ENCODE measurements around the gene RPN2.

The RPN2 gene

GRCh38 chr20:37162646-37163045 is 16.5 kb upstream of the RPN2 start:
- TF ChIP-seq, protein P1, sequence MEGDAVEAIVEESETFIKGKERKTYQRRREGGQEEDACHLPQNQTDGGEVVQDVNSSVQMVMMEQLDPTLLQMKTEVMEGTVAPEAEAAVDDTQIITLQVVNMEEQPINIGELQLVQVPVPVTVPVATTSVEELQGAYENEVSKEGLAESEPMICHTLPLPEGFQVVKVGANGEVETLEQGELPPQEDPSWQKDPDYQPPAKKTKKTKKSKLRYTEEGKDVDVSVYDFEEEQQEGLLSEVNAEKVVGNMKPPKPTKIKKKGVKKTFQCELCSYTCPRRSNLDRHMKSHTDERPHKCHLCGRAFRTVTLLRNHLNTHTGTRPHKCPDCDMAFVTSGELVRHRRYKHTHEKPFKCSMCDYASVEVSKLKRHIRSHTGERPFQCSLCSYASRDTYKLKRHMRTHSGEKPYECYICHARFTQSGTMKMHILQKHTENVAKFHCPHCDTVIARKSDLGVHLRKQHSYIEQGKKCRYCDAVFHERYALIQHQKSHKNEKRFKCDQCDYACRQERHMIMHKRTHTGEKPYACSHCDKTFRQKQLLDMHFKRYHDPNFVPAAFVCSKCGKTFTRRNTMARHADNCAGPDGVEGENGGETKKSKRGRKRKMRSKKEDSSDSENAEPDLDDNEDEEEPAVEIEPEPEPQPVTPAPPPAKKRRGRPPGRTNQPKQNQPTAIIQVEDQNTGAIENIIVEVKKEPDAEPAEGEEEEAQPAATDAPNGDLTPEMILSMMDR (IDR thresholded peaks at IDR 0.05): no peak

DNA sequence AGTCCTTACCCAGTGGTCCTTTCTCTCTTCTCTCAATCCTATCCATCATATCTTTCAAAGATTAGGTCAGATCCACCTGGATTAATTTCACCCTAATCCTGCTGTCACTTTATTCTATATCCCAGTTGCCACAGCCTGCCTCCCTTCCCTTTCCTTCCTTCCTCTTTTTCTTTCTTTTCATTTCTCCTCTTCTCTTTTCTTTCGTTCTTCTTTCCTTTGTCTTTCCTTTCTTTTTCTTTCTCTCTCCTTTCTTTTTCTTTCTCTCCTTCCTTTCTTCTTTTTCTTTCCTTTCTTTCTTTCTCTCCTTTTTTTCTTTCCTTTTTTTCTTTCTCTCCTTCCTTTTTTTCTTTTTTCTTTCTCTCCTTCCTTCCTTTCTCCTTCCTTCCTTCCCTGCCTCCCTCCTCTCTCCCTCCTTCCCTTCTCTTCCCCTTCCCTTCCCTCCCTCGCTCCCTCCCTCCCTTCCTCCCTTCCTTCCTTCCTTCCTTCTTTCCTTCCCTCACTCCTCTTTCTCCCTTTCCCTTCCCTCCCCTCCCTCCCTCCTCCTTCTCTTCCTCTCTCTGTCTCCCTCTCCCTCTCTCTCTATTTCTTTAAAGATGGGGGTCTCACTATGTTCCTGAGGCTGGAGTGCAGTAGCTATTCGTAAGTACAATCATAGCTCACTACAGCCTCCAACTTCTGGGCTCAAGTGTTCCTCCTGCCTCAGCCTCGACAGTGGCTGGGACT is 15.1 kb upstream of the RPN2 start:
- TF ChIP-seq, protein P1 (IDR thresholded peaks at IDR 0.05): no peak

DNA sequence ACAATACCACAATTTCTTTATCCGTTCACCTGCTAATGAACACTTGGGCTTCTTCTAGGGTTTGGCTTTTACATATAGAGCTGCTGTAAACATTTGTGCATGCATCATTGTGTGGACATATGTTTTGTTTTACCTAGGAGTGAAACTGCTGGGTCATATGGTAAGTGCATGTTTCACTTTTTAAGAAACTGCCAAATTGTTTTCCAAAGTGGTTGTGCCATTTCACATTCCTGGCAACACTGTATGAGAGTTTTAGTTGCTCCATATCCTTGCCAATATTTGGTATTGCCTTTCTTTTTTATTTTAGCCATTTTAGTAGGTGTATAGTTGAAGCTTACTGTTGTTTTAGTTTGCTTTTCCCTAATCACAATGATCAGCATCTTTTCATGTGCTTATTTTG is 14.1 kb upstream of the RPN2 start:
- TF ChIP-seq, protein P1 (IDR thresholded peaks at IDR 0.05): no peak

DNA sequence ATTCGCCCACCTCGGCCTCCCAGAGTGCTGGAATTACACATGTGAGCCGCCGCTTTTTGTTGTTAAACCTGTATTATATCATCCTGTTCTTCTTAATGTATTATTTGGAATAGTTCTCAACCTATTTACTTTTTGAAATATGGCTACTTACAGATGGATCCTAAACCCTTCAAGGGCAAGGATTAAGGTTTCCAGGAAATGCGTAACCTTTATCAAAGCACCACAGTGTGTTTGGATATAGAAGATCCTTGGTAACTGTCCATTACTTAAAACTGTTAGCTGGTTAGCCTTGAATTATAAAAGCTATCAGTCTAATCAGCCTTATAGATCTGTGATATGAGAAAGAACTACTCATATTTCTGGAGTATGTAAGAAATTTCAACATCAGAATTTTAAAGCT is 12.3 kb upstream of the RPN2 start:
- TF ChIP-seq, protein P1 (IDR thresholded peaks at IDR 0.05): no peak

- TF ChIP-seq, protein P1 (IDR thresholded peaks at IDR 0.05): no peak
Measured at GRCh38 chr20:37172836-37173235, 6.3 kb upstream of the RPN2 start.

- TF ChIP-seq, protein P1 (IDR thresholded peaks at IDR 0.05): no peak
Measured at GRCh38 chr20:37179683-37180524, 774 bp downstream of the RPN2 start.

DNA sequence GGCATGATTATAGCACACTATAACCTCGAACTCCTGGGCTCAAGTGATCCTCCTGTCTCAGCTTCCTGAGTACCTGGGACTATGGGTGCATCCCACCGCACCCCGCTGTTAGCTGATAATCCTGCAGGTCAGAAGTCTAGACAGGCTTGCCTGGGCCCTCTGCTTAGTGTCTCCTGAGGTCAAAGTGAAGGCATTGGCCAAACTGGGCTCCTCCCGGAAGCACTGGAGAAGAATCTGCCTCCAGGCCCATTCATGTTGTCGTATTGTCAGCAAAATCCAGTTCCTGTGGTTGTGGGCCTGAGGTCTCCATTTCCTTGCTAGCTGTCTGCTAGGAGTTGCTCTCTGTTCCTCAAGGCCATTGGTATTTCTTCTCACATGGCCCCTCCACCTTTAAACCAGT is 6.6 kb downstream of the RPN2 start:
- TF ChIP-seq, protein P1 (IDR thresholded peaks at IDR 0.05): no peak
